ENCODE results near the gene MICAL1.

Gene MICAL1

DNA sequence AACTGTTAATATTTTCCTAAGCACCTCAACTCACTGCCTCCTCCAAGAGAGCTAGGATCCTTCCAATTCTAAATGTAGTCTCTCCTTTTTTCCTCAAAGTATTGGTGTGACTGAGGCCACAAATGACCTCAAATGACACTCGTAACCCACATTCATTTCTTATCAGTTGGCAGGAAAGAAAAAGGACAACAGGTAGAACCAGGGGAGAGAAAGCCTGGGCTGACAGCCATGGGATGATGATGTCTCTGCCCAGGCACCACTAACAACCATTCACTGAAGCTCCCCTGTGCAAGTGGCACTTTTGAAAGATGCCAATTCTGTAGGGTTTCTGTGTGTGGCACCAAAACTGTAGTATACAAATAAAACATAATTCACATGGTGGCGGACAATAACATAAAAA, 20.1 kb upstream of the MICAL1 start:
- H3K4me3 ChIP-seq (ENCODE audit: low read depth, low read length): no peak overlapping the region
- TF ChIP-seq, protein P1, sequence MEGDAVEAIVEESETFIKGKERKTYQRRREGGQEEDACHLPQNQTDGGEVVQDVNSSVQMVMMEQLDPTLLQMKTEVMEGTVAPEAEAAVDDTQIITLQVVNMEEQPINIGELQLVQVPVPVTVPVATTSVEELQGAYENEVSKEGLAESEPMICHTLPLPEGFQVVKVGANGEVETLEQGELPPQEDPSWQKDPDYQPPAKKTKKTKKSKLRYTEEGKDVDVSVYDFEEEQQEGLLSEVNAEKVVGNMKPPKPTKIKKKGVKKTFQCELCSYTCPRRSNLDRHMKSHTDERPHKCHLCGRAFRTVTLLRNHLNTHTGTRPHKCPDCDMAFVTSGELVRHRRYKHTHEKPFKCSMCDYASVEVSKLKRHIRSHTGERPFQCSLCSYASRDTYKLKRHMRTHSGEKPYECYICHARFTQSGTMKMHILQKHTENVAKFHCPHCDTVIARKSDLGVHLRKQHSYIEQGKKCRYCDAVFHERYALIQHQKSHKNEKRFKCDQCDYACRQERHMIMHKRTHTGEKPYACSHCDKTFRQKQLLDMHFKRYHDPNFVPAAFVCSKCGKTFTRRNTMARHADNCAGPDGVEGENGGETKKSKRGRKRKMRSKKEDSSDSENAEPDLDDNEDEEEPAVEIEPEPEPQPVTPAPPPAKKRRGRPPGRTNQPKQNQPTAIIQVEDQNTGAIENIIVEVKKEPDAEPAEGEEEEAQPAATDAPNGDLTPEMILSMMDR (IDR thresholded peaks at IDR 0.05; ENCODE audit: borderline replicate concordance, insufficient read depth, low read depth, low read length): no peak

DNA sequence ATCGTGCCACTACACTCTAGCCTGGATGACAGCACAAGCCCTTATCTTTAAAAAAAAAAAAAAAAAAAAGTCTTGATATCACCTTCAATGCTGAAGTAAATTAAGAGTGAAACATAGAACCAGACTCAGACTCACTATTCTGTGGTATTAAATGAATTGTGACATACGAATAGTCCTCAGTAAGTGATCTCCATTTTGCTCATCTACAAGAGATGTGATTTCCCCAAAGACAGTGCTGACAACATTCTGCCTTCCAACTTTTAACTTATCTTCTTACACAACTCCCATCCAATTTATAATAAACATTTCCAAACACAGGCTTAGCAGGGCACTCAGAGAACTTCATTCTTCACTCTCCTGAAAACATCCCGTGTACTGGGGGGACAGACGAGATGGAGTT, 19.4 kb upstream of the MICAL1 start:
- H3K4me3 ChIP-seq (ENCODE audit: low read depth, low read length): no peak overlapping the region
- TF ChIP-seq, protein P1 (IDR thresholded peaks at IDR 0.05; ENCODE audit: borderline replicate concordance, insufficient read depth, low read depth, low read length): no peak

DNA sequence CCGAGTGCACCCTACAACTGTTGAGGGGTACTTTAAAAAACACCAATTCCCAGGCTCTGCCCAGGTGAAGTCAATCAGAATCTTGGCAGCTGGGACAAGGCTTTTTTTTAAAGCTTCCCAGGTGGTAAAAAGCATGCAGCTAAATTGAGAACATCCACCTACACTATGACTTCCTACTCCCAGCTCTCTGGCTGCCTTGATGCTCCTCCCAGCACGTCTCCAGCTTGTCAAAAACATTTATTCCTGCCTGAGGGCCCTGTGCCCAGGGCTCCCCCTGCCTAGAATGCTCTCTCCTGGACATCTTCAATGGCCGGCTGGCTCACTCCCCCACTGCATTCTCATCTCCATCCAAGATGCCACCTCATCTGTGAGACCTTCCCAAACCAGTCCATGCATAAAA, 17.5 kb upstream of the MICAL1 start:
- H3K4me3 ChIP-seq (ENCODE audit: low read depth, low read length): no peak overlapping the region
- TF ChIP-seq, protein P1 (IDR thresholded peaks at IDR 0.05; ENCODE audit: borderline replicate concordance, insufficient read depth, low read depth, low read length): no peak

DNA sequence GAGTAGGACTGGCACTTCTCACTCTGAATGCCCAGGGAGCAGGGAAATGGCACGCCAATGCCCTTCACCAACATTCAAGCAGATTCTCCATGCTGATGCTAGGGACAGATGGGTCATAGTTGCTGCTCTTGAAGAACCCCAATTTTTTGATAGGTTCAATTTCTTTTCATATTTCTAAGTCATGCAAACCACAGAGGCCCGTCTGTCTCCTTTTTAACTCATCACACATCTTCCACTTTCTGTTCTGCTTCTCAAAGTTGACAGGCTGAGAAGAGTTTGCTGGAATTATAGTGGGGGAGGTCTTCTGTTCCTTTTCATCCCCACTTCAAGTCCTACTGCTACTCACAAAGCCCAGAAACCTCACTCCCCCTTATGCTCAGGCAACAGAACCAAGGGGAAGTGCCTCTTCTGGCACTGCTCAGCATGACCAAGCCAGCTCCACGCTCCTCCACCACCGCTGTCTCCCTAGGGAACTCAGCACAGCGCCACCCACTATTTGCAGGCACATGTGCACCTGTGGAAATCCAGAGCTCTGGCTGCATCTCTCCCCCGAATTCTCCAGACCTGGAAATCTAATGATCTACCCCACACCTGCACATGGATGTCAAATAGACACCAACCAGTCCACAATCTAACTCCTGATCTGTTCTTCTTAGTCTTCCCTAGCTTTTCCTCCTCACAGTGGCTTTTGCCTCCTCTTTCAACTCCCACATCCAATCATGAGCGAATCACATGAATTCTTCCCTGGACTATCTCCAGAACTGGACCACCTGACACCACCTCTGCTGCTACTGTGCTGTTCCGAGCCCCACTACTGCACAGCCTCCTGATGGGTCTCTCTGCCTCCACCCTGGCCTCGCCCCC, 16.8 kb upstream of the MICAL1 start:
- H3K4me3 ChIP-seq (ENCODE audit: low read depth, low read length): no peak overlapping the region
- TF ChIP-seq, protein P1 (IDR thresholded peaks at IDR 0.05; ENCODE audit: borderline replicate concordance, insufficient read depth, low read depth, low read length): no peak

DNA sequence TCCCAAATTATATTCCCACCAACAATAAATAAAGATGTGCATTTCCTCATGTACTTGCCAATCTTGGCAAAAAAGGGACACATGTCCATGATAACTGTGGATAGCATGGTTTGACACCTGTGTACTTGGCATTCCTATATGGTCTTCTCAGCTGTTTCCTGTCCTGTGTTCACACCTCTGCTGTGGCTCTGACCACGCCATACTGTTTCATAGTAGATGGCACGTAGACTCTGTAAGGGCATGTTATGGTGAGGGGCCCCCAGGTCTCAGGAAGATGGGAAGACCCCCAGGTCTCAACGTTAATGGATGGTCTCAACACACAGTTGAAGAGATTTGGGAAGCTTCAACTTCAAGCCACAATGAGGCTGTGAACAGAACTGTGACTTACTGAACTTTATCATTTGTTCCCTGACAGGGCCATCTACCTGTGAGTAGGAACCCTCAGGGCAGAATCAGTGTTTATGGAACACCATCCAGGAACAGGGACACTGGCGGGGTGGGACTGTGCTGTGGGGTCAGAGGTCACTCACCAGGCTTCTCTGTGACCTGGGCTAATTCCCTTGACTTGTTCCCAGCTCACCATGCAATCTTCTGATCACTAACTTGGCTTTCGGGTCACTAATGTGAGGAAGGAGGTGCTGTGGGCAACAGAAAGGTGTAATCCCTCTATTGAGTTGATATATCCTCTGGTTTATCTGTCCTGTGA, 15.7 kb upstream of the MICAL1 start:
- H3K4me3 ChIP-seq (ENCODE audit: low read depth, low read length): no peak overlapping the region
- TF ChIP-seq, protein P1 (IDR thresholded peaks at IDR 0.05; ENCODE audit: borderline replicate concordance, insufficient read depth, low read depth, low read length): no peak

DNA sequence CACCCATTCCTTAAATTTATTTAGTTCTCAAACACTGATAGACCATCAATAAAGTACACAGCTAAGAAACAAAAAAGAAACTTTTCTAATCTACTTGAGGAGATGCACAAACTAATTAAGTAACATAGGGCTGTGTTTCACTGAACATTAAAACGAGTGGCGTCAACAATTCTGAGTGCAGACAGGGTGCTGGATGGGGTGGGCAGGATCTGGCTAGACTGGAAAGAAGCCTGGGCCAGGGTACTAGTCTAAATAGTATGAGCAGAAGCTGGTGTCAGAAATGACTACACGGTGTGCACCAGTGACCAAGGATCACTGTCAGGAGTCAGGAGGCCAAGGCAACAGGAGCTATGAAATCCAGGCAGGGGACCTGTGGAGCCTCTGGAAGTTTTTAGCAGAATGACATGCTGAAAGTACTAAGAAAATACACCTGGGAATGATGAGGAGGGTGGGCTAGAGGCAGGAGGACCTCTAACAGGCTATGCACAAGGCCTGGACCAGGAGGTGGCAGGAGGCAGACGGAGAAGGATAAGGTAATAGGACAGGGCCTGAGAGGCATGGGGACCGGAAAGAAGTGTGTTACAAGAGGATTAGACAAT, 14.1 kb upstream of the MICAL1 start:
- H3K4me3 ChIP-seq (ENCODE audit: low read depth, low read length): no peak overlapping the region
- TF ChIP-seq, protein P1 (IDR thresholded peaks at IDR 0.05; ENCODE audit: borderline replicate concordance, insufficient read depth, low read depth, low read length): no peak
